H1 (cell line): ENCODE data around the gene SLC37A3. TPM values are rescaled to one million over a fixed set of nuclear protein-coding genes. Genes with fewer than 3 reads are reported as not detected.

Source experiments
- CTCF ChIA-PET: fragments of 300-600 bp; sonication (Branson Sonifier 250); formaldehyde crosslinking; loops from one replicate; lab custom pipeline; 2021; ENCODE audit not compliant: partially characterized antibody; lab: Charles Lee
- POLR2A ChIA-PET: fragments of 300-600 bp; sonication (Branson Sonifier 250); formaldehyde crosslinking; loops from one replicate; lab custom pipeline; 2021; ENCODE audit warnings: inconsistent platforms; ENCODE audit not compliant: partially characterized antibody; lab: Charles Lee
- DNase-seq, 2 experiments: peaks; one replicate each; pipeline versions ENCODE4 v3.0.0 to v3.0.0-alpha.2; 2010 to 2022; ENCODE audit warnings: low spot score in 2 of 2, low read depth in 1 of 2, mixed read lengths in 1 of 2
- FAIRE-seq: peaks from 2 replicates; lab custom pipeline; 2011; peaks lifted over from hg19 to GRCh38; lab: Jason Lieb, UNC
- H2AFZ ChIP-seq: 2 replicates; pipeline ENCODE4 v1.8.1; 2012; ENCODE audit warnings: low read length, inconsistent platforms
- H2AK5ac ChIP-seq: 2 replicates; pipeline ENCODE4 v1.6.1; 2013; ENCODE audit warnings: low read depth, low read length
- H2BK120ac ChIP-seq: replicated peaks from 2 replicates; pipeline ENCODE3; 2013; ENCODE audit warnings: low read depth, low read length, inconsistent platforms
- H2BK12ac ChIP-seq: 2 replicates; pipeline ENCODE4 v1.6.1; 2013; ENCODE audit warnings: low read depth, low read length
- H2BK15ac ChIP-seq: 2 replicates; pipeline ENCODE4 v1.6.1; 2013; ENCODE audit warnings: low read length
- H2BK20ac ChIP-seq: 2 replicates; pipeline ENCODE4 v1.6.1; 2013; ENCODE audit warnings: low read length
- H2BK5ac ChIP-seq: 2 replicates; pipeline ENCODE4 v1.6.1; 2013; ENCODE audit warnings: low read depth, low read length
- H3K14ac ChIP-seq: 2 replicates; pipeline ENCODE4 v1.6.1; 2013; ENCODE audit warnings: inconsistent platforms; ENCODE audit not compliant: insufficient read length
- H3K18ac ChIP-seq: 2 replicates; pipeline ENCODE4 v1.6.1; 2013; ENCODE audit warnings: low read length; ENCODE audit errors: extremely low read depth
- H3K23ac ChIP-seq: 2 replicates; pipeline ENCODE4 v1.6.1; 2013; ENCODE audit warnings: inconsistent platforms; ENCODE audit not compliant: insufficient read length
- H3K23me2 ChIP-seq: 2 replicates; pipeline ENCODE4 v1.6.1; 2013; ENCODE audit warnings: low read depth, low read length
- H3K27ac ChIP-seq: 2 replicates; pipeline ENCODE4 v1.6.1; 2011; ENCODE audit warnings: low read depth, low read length, inconsistent platforms
- H3K27me3 ChIP-seq, 4 experiments: replicated peaks in 1 of 4; 1 replicate in 1 of 4; 2 replicates in 3 of 4; pipeline versions ENCODE4 v1.6.1 to v1.8.1; 2011 to 2013; ENCODE audit warnings: low read length in 3 of 4, mild to moderate bottlenecking in 3 of 4, inconsistent platforms in 2 of 4, mixed read lengths in 2 of 4, moderate library complexity in 1 of 4; ENCODE audit not compliant: control insufficient read depth in 3 of 4, insufficient read depth in 3 of 4; ENCODE audit errors: extremely low read depth in 1 of 4
- H3K36me3 ChIP-seq, 4 experiments: 2 replicates each; pipeline versions ENCODE4 v1.6.1 to v1.8.1; 2011 to 2013; ENCODE audit warnings: mild to moderate bottlenecking in 4 of 4, low read length in 3 of 4, moderate library complexity in 2 of 4, control low read depth in 1 of 4, inconsistent platforms in 1 of 4; ENCODE audit not compliant: insufficient read depth in 4 of 4, control insufficient read depth in 2 of 4
- H3K4ac ChIP-seq: replicated peaks from 2 replicates; pipeline ENCODE3; 2013; ENCODE audit warnings: low read length, low read depth, mixed read lengths, inconsistent platforms; ENCODE audit not compliant: insufficient read length
- H3K4me1 ChIP-seq, 4 experiments: replicated peaks in 1 of 4; 1 replicate in 1 of 4; 2 replicates in 3 of 4; pipeline versions ENCODE4 v1.6.1 to v1.8.1; 2011 to 2013; ENCODE audit warnings: low read length in 3 of 4, inconsistent platforms in 2 of 4, mixed read lengths in 1 of 4; ENCODE audit not compliant: insufficient read depth in 4 of 4, control insufficient read depth in 3 of 4
- H3K4me2 ChIP-seq, 2 experiments: 2 replicates each; pipeline versions ENCODE4 v1.6.1 to v1.8.1; 2011 to 2013; ENCODE audit warnings: low read depth in 2 of 2, low read length in 2 of 2, control low read depth in 1 of 2, inconsistent platforms in 1 of 2, mild to moderate bottlenecking in 1 of 2; ENCODE audit not compliant: insufficient read depth in 1 of 2
- H3K4me3 ChIP-seq, 4 experiments: fragments of 200-600, 300-600 bp in 1 of 4; sonication (generic), shearing (Covaris generic), sonication (Bioruptor Twin) in 1 of 4; 2 replicates each; pipeline versions ENCODE4 v1.5.1 to v1.8.1; 2011 to 2016; ENCODE audit warnings: low read length in 4 of 4, low read depth in 3 of 4, control low read depth in 2 of 4, inconsistent platforms in 2 of 4, mild to moderate bottlenecking in 2 of 4, mixed read lengths in 1 of 4, moderate library complexity in 1 of 4; ENCODE audit not compliant: insufficient read depth in 2 of 4; ENCODE audit errors: extremely low read depth in 1 of 4
- H3K56ac ChIP-seq: replicated peaks from 2 replicates; pipeline ENCODE3; 2013; ENCODE audit warnings: low read depth, mild to moderate bottlenecking, mixed read lengths, low read length, inconsistent platforms; ENCODE audit not compliant: insufficient read length
- H3K79me1 ChIP-seq: 2 replicates; pipeline ENCODE4 v1.6.1; 2013; ENCODE audit warnings: low read depth, low read length, control low read depth
- H3K79me2 ChIP-seq, 2 experiments: 2 replicates each; pipeline versions ENCODE4 v1.6.1 to v1.8.1; 2012 to 2013; ENCODE audit warnings: low read length in 2 of 2, mild to moderate bottlenecking in 2 of 2, inconsistent platforms in 1 of 2; ENCODE audit not compliant: insufficient read depth in 2 of 2, control insufficient read depth in 1 of 2
- H3K9ac ChIP-seq, 4 experiments: replicated peaks in 1 of 4; 1 replicate in 1 of 4; 2 replicates in 3 of 4; pipeline versions ENCODE4 v1.6.1 to v1.8.1; 2011 to 2013; ENCODE audit warnings: low read depth in 3 of 4, low read length in 3 of 4, control low read depth in 2 of 4, mild to moderate bottlenecking in 2 of 4, moderate library complexity in 2 of 4, inconsistent platforms in 1 of 4; ENCODE audit errors: extremely low read depth in 1 of 4
- H3K9me3 ChIP-seq, 2 experiments: 2 replicates each; pipeline versions ENCODE4 v1.6.1 to v1.8.1; 2012 to 2013; ENCODE audit warnings: mild to moderate bottlenecking in 2 of 2, moderate library complexity in 2 of 2, control low read depth in 1 of 2, inconsistent platforms in 1 of 2, low read depth in 1 of 2, low read length in 1 of 2, mixed read lengths in 1 of 2; ENCODE audit not compliant: insufficient read depth in 2 of 2
- H4K20me1 ChIP-seq, 2 experiments: replicated peaks in 1 of 2; 2 replicates each; pipeline versions ENCODE3 to v1.8.1; 2011 to 2013; ENCODE audit warnings: inconsistent platforms in 2 of 2, low read length in 2 of 2, mild to moderate bottlenecking in 1 of 2; ENCODE audit not compliant: insufficient read depth in 2 of 2, control insufficient read depth in 1 of 2
- H4K5ac ChIP-seq: 2 replicates; pipeline ENCODE4 v1.6.1; 2013; ENCODE audit warnings: low read length, low read depth, mixed read lengths, inconsistent platforms; ENCODE audit not compliant: insufficient read length
- H4K8ac ChIP-seq: 2 replicates; pipeline ENCODE4 v1.8.0; 2013; ENCODE audit warnings: mild to moderate bottlenecking, moderate library complexity, low read length, inconsistent platforms; ENCODE audit not compliant: insufficient read depth; ENCODE audit errors: extremely low read depth
- H4K91ac ChIP-seq: replicated peaks from 2 replicates; pipeline ENCODE3; 2013; ENCODE audit warnings: low read length, mixed read lengths, inconsistent platforms; ENCODE audit not compliant: insufficient read length
- E2F6 ChIP-seq: IDR thresholded peaks from 2 replicates; pipeline ENCODE4 v1.6.1; 2012; ENCODE audit warnings: inconsistent platforms
- SP1 ChIP-seq: IDR thresholded peaks from 2 replicates; pipeline ENCODE4 v1.6.1; 2011; ENCODE audit warnings: low read depth, low read length
- WGBS, 2 experiments: shearing (Covaris generic) in 1 of 2; methylation state at CpG; one replicate each; pipeline versions ENCODE4 v1.1.6 to v1.1.7; 2013 to 2015; ENCODE audit warnings: low lambda C conversion rate in 2 of 2, mixed read lengths in 2 of 2, inconsistent platforms in 1 of 2, low coverage in 1 of 2, missing lambda C conversion rate in 1 of 2; ENCODE audit not compliant: insufficient replicate concordance in 2 of 2, insufficient coverage in 1 of 2, insufficient read length in 1 of 2; ENCODE audit errors: extremely low coverage in 1 of 2, missing lambda C conversion rate in 1 of 2; 5-methylcytosine and 5-hydroxymethylcytosine counted together
- polyA plus RNA-seq, 7 experiments: library from polyadenylated mRNA; depleted of rRNA in 3 of 7; stranded (reverse) in 5 of 7; unstranded in 2 of 7; fragments of >200 nt in 5 of 7; fragments of 200-250 nt in 2 of 7; gene quantifications; 1 replicate in 5 of 7; 2 replicates in 1 of 7; 4 replicates in 1 of 7; pipeline versions ENCODE4 v1.2.1 to v1.2.3, GENCODE V29; 2011 to 2013; ENCODE audit warnings: missing spikeins in 2 of 7, mixed read lengths in 2 of 7
- total RNA-seq: library from RNA; stranded (reverse); fragmentation: NEBNext Ultra II Directional; extraction: Animal tissue kit (Norgen Biotek cat#: 25700); gene quantifications from 2 replicates; pipeline ENCODE4 v1.2.1, GENCODE V29; 2021

Gene SLC37A3
- total and polyA plus RNA-seq, 2 of the 8 experiments (the other 6 are each of a cell fraction or from before 2014, with no cell fraction given) = 58.2 to 71.0 TPM

- H4K20me1 ChIP-seq = peaks cover 0 to 1% of the 10 kb centered on the region in 2 experiments
- no peak overlapping the region for H2BK20ac ChIP-seq
- no peak overlapping the region for H3K4ac ChIP-seq
- H3K18ac ChIP-seq = no peak overlapping the region
- H2BK5ac ChIP-seq = no peak overlapping the region
- no peaks in the 10 kb centered on the region for H3K9me3 ChIP-seq
- H4K5ac ChIP-seq = no peak overlapping the region
- no peak overlapping the region for H3K14ac ChIP-seq
- H2BK15ac ChIP-seq = no peak overlapping the region
- no peak overlapping the region for H3K56ac ChIP-seq
- H3K27ac ChIP-seq = no peak overlapping the region
- no peak overlapping the region for H4K91ac ChIP-seq
- H3K23ac ChIP-seq = no peak overlapping the region
- peaks cover 2% of the 10 kb centered on the region; the same call in 1 of the 2 replicates for H3K23me2 ChIP-seq
- H3K79me1 ChIP-seq = no peaks in the 10 kb centered on the region
- H3K4me2 ChIP-seq = no peak overlapping the region
- ChIA-PET CTCF (no interaction called here), POLR2A (interaction anchor here (0.7 to 1.2 kb wide), 2 partner anchors 30 to 243 kb away, joined by 3 to 4 read pairs; no protein-coding TSS in a partner anchor)
- no peak overlapping the region for H2BK12ac ChIP-seq
- peaks cover 16 to 40% of the 10 kb centered on the region in 2 experiments for H3K79me2 ChIP-seq
- H2BK120ac ChIP-seq = no peak overlapping the region
- H3K4me1 ChIP-seq = peaks cover 0 to 8% (median 0%) of the 10 kb centered on the region in 4 experiments; a peak in 2 of 7 replicates
- no peak overlapping the region for H3K9ac ChIP-seq
- H4K8ac ChIP-seq = no peak overlapping the region
- H3K36me3 ChIP-seq = no peaks in the 10 kb centered on the region
- WGBS, 2 experiments = 92% methylated on average over 9 of the region's 10 CpGs; no CpG with 5 or more reads in 1 of the 2 experiments
- no peak overlapping the region for H2AK5ac ChIP-seq
- FAIRE-seq (no peak), DNase-seq (no peak)
- H3K27me3 ChIP-seq = no peaks in the 10 kb centered on the region
- 0 out of 8 replicates have a peak overlapping the region, but pooled peaks of 1 of the 4 experiments have one; percentile 96 for H3K4me3 ChIP-seq
- no peak for TF ChIP-seq SP1
- TF ChIP-seq E2F6 = peak; percentile 29; the same call in 1 of the 2 replicates
- H2AFZ ChIP-seq = no peak overlapping the region
Measured at GRCh38 chr7:140398821-140399220, 491 bp upstream of the SLC37A3 start.
